ENCODE results near the gene CCDC117.
A peak's percentile ranks its signal among the peaks of the same experiment; 100 is the strongest.
"Not testable (repeated sequence)": the region's sequence is repeated elsewhere in the genome, so short reads cannot be mapped to it uniquely, and the experiment has no call there.

Gene CCDC117

DNA sequence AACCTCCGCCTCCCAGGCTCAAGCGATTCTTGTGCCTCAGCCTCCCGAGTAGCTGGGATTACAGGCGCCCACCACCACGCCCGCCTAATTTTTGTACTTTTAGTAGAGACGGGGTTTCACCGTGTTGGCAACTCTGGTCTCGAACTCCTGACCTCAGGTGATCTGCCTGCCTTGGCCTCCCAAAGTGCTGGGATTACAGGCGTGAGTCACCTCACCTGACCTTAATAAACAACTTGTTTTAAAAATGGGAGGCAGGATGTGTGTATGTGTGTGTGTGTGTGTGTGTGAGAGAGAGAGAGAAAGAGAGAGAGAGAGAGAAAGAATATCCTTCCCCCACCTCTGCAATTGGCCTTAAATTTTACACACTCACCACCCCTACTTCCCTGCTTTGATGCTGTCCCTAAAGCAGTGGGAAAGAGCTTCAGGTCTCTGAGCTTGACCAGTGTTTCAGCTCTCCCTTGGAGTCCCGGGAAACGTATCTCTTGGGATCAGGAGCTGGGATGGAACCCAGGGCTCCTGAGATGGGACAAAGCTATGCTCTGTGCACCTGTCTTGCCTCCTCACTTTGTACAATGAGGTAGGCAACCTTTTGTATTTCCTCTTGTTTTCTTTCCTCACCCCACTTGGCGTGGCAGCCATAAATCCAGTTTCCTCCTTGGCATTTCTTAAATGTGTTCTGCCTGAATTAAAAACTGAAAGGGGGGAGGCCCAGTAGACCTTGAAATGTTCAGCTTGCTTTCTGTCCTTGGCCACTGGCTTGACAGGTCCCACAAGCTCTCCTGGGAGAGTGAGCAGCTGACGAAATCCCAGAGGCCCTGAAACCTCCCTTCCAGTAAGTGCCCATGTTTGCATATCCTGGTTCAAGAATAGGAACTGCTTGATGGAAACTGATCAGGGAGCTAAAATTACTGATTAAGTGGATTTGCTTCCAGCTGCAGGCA is 45.7 kb downstream of the CCDC117 start:
- no peaks in the 10 kb centered on the region for H3K27me3 ChIP-seq (replicated peaks in 2 of 5; ENCODE audit: control insufficient read depth in 4 of 5, insufficient read depth in 5 of 5, low read length in 4 of 5)
- no peaks in the 10 kb centered on the region for H3K9me3 ChIP-seq (ENCODE audit: control extremely low read depth in 1 of 5, control insufficient read depth in 4 of 5, insufficient read depth in 2 of 5, low read depth in 1 of 5, low read length in 4 of 5)
- H3K27ac ChIP-seq (ENCODE audit: insufficient read depth in 1 of 2, low read depth in 1 of 2, low read length in 2 of 2, poor library complexity in 1 of 2, severe bottlenecking in 2 of 2) = peak overlapping the region; percentile 37 to 59
- peak overlapping the region in 2 of 7 experiments; percentile 4 to 31 for H3K4me3 ChIP-seq (ENCODE audit: control insufficient read depth in 1 of 7, extremely low read depth in 1 of 7, insufficient read depth in 4 of 7, low read depth in 2 of 7, low read length in 6 of 7)
- peaks cover 24 to 85% (median 80%) of the 10 kb centered on the region in 4 experiments for H3K4me1 ChIP-seq (ENCODE audit: control extremely low read depth in 1 of 4, control insufficient read depth in 4 of 4, insufficient read depth in 4 of 4, low read length in 3 of 4)
- ChIA-PET CTCF (interaction anchor here (0.8 to 13.6 kb wide), 7 partner anchors 10 to 217 kb away, joined by 3 to 149 read pairs (median 4); partner anchors contain the start of gene XBP1), POLR2A (interaction anchor here (0.5 to 5.8 kb wide), 3 partner anchors 10 to 28 kb away, joined by 3 to 46 read pairs (median 4); partner anchors contain the start of gene XBP1)
- WGBS (ENCODE audit: insufficient coverage) = 85% methylated on average over 12 of the region's 14 CpGs
- no peaks in the 10 kb centered on the region for H3K36me3 ChIP-seq (ENCODE audit: control insufficient read depth in 4 of 4, insufficient read depth in 4 of 4, low read length in 3 of 4)
- DNase-seq = peak in 1 of 3 donors; percentile 58

- WGBS (ENCODE audit: insufficient coverage) = 86% methylated on average over 4 of the region's 5 CpGs
- ChIA-PET POLR2A (interaction anchor here (5.8 kb wide), 1 partner anchor 19 kb away, joined by 46 read pairs; the partner anchor contains the start of gene XBP1), CTCF (interaction anchor here (0.7 to 13.6 kb wide), 9 partner anchors 10 to 385 kb away, joined by 3 to 149 read pairs (median 4); partner anchors contain the start of gene XBP1)
- no peaks in the 10 kb centered on the region for H3K27me3 ChIP-seq (replicated peaks in 2 of 5; ENCODE audit: control insufficient read depth in 4 of 5, insufficient read depth in 5 of 5, low read length in 4 of 5)
- H3K27ac ChIP-seq (ENCODE audit: insufficient read depth in 1 of 2, low read depth in 1 of 2, low read length in 2 of 2, poor library complexity in 1 of 2, severe bottlenecking in 2 of 2) = peak overlapping the region in 1 of 2 experiments; percentile 59
- H3K4me1 ChIP-seq (ENCODE audit: control extremely low read depth in 1 of 4, control insufficient read depth in 4 of 4, insufficient read depth in 4 of 4, low read length in 3 of 4) = peaks cover 23 to 79% (median 73%) of the 10 kb centered on the region in 4 experiments
- H3K4me3 ChIP-seq (ENCODE audit: control insufficient read depth in 1 of 7, extremely low read depth in 1 of 7, insufficient read depth in 4 of 7, low read depth in 2 of 7, low read length in 6 of 7) = no peak overlapping the region
- DNase-seq = no peak
- no peaks in the 10 kb centered on the region for H3K9me3 ChIP-seq (ENCODE audit: control extremely low read depth in 1 of 5, control insufficient read depth in 4 of 5, insufficient read depth in 2 of 5, low read depth in 1 of 5, low read length in 4 of 5)
- H3K36me3 ChIP-seq (ENCODE audit: control insufficient read depth in 4 of 4, insufficient read depth in 4 of 4, low read length in 3 of 4) = no peaks in the 10 kb centered on the region
Measured at GRCh38 chr22:28819253-28820096, 47.0 kb downstream of the CCDC117 start.

- POLR2A ChIA-PET = interaction anchor here (1.1 kb wide), 1 partner anchor 11 kb away, joined by 3 read pairs; no protein-coding TSS in a partner anchor
- peaks cover 21 to 64% (median 59%) of the 10 kb centered on the region in 4 experiments for H3K4me1 ChIP-seq (ENCODE audit: control extremely low read depth in 1 of 4, control insufficient read depth in 4 of 4, insufficient read depth in 4 of 4, low read length in 3 of 4)
Measured at GRCh38 chr22:28820885-28821284, 48.4 kb downstream of the CCDC117 start.

DNA sequence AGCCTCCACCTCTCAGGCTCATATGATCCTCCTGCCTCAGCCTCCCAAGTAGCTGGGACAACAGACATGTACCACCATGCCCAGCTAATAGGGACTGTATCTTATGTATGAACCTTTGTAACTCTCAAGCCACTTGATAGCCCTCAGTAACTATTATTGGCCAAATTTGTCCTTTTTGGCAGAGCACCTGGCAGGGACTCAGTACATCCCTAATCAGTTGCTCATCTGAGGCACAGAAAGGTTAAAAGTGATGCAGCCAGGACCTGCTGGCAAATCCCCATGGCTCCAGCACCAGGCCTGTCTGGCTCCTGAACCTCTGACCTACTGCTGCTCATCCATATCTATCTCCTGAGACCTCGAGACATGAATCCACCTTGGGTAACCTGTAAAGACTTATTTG is 49.0 kb downstream of the CCDC117 start:
- Histone ChIP-seq H3K36me3 (ENCODE audit: control insufficient read depth in 4 of 4, insufficient read depth in 4 of 4, low read length in 3 of 4) (no peaks in the 10 kb centered on the region), H3K4me3 (ENCODE audit: control insufficient read depth in 1 of 7, extremely low read depth in 1 of 7, insufficient read depth in 4 of 7, low read depth in 2 of 7, low read length in 6 of 7) (no peak overlapping the region), H3K27ac (ENCODE audit: insufficient read depth in 1 of 2, low read depth in 1 of 2, low read length in 2 of 2, poor library complexity in 1 of 2, severe bottlenecking in 2 of 2) (no peak overlapping the region), H3K9me3 (ENCODE audit: control extremely low read depth in 1 of 5, control insufficient read depth in 4 of 5, insufficient read depth in 2 of 5, low read depth in 1 of 5, low read length in 4 of 5) (no peaks in the 10 kb centered on the region), H3K4me1 (ENCODE audit: control extremely low read depth in 1 of 4, control insufficient read depth in 4 of 4, insufficient read depth in 4 of 4, low read length in 3 of 4) (peaks cover 21 to 62% (median 58%) of the 10 kb centered on the region in 4 experiments), H3K27me3 (replicated peaks in 2 of 5; ENCODE audit: control insufficient read depth in 4 of 5, insufficient read depth in 5 of 5, low read length in 4 of 5) (no peaks in the 10 kb centered on the region)
- ChIA-PET POLR2A (no interaction called here), CTCF (interaction anchor here (1.6 to 13.6 kb wide), 3 partner anchors 8 to 20 kb away, joined by 7 to 149 read pairs (median 91); partner anchors contain the start of gene XBP1)
- WGBS (ENCODE audit: insufficient coverage) = 100% methylated on average over 1 of the region's 1 CpG
- DNase-seq = no peak

More at GRCh38 chr22:28820885-28821284, 48.4 kb downstream of the CCDC117 start:
- Histone ChIP-seq H3K27me3 (replicated peaks in 2 of 5; ENCODE audit: control insufficient read depth in 4 of 5, insufficient read depth in 5 of 5, low read length in 4 of 5) (no peaks in the 10 kb centered on the region), H3K27ac (ENCODE audit: insufficient read depth in 1 of 2, low read depth in 1 of 2, low read length in 2 of 2, poor library complexity in 1 of 2, severe bottlenecking in 2 of 2) (no peak overlapping the region), H3K9me3 (ENCODE audit: control extremely low read depth in 1 of 5, control insufficient read depth in 4 of 5, insufficient read depth in 2 of 5, low read depth in 1 of 5, low read length in 4 of 5) (no peaks in the 10 kb centered on the region), H3K36me3 (ENCODE audit: control insufficient read depth in 4 of 4, insufficient read depth in 4 of 4, low read length in 3 of 4) (no peaks in the 10 kb centered on the region), H3K4me3 (ENCODE audit: control insufficient read depth in 1 of 7, extremely low read depth in 1 of 7, insufficient read depth in 4 of 7, low read depth in 2 of 7, low read length in 6 of 7) (no peak overlapping the region)
- no peak for DNase-seq
- WGBS (ENCODE audit: insufficient coverage) = no CpG with 5 or more reads among the region's 2 CpGs
- CTCF ChIA-PET = interaction anchor here (1.9 to 13.6 kb wide), 3 partner anchors 8 to 26 kb away, joined by 7 to 149 read pairs (median 91); partner anchors contain the start of gene XBP1

DNA sequence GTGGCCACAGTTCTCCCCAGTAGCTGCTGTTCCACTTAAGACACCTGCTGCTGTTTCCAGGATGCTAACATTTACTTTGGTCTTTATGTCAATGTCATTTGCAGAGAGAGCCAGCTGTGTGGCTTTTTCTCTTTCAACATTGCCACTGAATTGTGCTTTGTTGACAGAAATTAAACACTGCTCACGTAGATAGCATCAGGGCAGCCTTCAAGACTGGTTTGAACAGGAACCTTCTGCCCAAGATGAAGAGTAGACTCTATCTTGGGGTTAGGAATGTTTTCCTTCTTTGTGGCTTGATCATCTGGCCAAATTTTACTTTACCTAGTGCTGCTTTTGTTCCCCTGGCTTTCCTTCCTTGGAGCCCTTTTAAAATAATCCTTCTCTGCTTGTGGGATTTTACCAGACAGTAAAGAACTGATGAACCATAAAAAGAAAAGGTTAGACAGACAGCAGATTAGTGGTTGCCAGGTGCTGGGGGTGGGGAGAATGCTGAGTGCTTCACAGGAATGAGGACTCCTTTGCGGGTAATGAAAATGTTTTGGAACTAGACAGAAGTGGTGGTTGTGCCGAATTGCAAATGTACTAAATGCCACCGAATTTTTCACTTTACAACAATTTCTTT is 50.5 kb downstream of the CCDC117 start:
- H3K9me3 ChIP-seq (ENCODE audit: control extremely low read depth in 1 of 5, control insufficient read depth in 4 of 5, insufficient read depth in 2 of 5, low read depth in 1 of 5, low read length in 4 of 5) = no peaks in the 10 kb centered on the region
- POLR2A ChIA-PET = no interaction called here
- no peaks in the 10 kb centered on the region for H3K36me3 ChIP-seq (ENCODE audit: control insufficient read depth in 4 of 4, insufficient read depth in 4 of 4, low read length in 3 of 4)
- H3K4me3 ChIP-seq (ENCODE audit: control insufficient read depth in 1 of 7, extremely low read depth in 1 of 7, insufficient read depth in 4 of 7, low read depth in 2 of 7, low read length in 6 of 7) = peak overlapping the region in 2 of 7 experiments; percentile 22 to 46
- WGBS (ENCODE audit: insufficient coverage) = 0% methylated on average over 1 of the region's 4 CpGs
- CTCF ChIA-PET = interaction anchor here (0.8 to 13.6 kb wide), 3 partner anchors 11 to 22 kb away, joined by 3 to 149 read pairs (median 7); partner anchors contain the start of gene XBP1
- DNase-seq = peak in 2 of 3 donors; percentile 67 to 74
- H3K4me1 ChIP-seq (ENCODE audit: control extremely low read depth in 1 of 4, control insufficient read depth in 4 of 4, insufficient read depth in 4 of 4, low read length in 3 of 4) = peaks cover 21 to 54% (median 53%) of the 10 kb centered on the region in 4 experiments
- H3K27ac ChIP-seq (ENCODE audit: insufficient read depth in 1 of 2, low read depth in 1 of 2, low read length in 2 of 2, poor library complexity in 1 of 2, severe bottlenecking in 2 of 2) = peak overlapping the region in 1 of 2 experiments; percentile 55
- H3K27me3 ChIP-seq (replicated peaks in 2 of 5; ENCODE audit: control insufficient read depth in 4 of 5, insufficient read depth in 5 of 5, low read length in 4 of 5) = no peaks in the 10 kb centered on the region

DNA sequence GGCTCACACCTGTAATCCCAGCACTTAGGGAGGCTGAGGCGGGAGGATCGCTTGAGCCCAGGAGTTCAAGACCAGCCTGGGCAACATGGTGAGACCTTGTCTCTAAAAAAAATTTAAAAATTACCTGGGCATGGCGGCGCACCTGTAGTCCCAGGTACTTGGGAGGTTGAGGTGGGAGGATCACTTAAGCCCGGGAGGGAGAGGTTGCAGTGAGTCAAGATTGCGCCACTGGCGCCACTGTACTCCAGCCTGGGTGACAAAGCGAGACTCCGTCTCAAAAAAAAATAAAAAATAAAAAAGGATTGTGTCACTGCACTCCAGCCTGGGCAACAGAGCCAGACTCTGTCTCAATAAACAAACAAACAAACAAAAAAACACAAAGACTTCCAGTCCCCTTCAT is 52.0 kb downstream of the CCDC117 start:
- H3K4me3 ChIP-seq (ENCODE audit: control insufficient read depth in 1 of 7, extremely low read depth in 1 of 7, insufficient read depth in 4 of 7, low read depth in 2 of 7, low read length in 6 of 7); H3K27ac ChIP-seq (ENCODE audit: insufficient read depth in 1 of 2, low read depth in 1 of 2, low read length in 2 of 2, poor library complexity in 1 of 2, severe bottlenecking in 2 of 2); H3K9me3 ChIP-seq (ENCODE audit: control extremely low read depth in 1 of 5, control insufficient read depth in 4 of 5, insufficient read depth in 2 of 5, low read depth in 1 of 5, low read length in 4 of 5); DNase-seq; H3K36me3 ChIP-seq (ENCODE audit: control insufficient read depth in 4 of 4, insufficient read depth in 4 of 4, low read length in 3 of 4); POLR2A ChIA-PET; H3K27me3 ChIP-seq (replicated peaks in 2 of 5; ENCODE audit: control insufficient read depth in 4 of 5, insufficient read depth in 5 of 5, low read length in 4 of 5): not testable (repeated sequence)
- H3K4me1 ChIP-seq (ENCODE audit: control extremely low read depth in 1 of 4, control insufficient read depth in 4 of 4, insufficient read depth in 4 of 4, low read length in 3 of 4) = peaks cover 13 to 49% (median 43%) of the 10 kb centered on the region in 4 experiments
- CTCF ChIA-PET = interaction anchor here (0.6 to 8.7 kb wide), 3 partner anchors 9 to 41 kb away, joined by 3 to 174 read pairs (median 4); partner anchors contain the start of gene XBP1
- 99% methylated on average over 7 of the region's 9 CpGs for WGBS (ENCODE audit: insufficient coverage)

All from common myeloid progenitor, CD34-positive (primary cell).